Stimulated activated naive CD8-positive, alpha-beta T cell treated with anti-CD3 and anti-CD28 coated beads, Interleukin-15, Interleukin-2, amounts not matched to agents 100 ng/mL and 50 ng/mL, for 24 hours (primary cell): Measurements from ENCODE around the gene NTN1.
"Not testable (repeated sequence)": the region's sequence is repeated elsewhere in the genome, so short reads cannot be mapped to it uniquely, and the experiment has no call there.

Experiments
- H3K27ac Mint-ChIP-seq: one replicate; pipeline ENCODE4 v1.8.0; 2021; ENCODE audit warnings: mild to moderate bottlenecking, mixed read lengths
- H3K27me3 Mint-ChIP-seq: one replicate; pipeline ENCODE4 v1.8.0; 2021; ENCODE audit warnings: mixed read lengths
- H3K36me3 Mint-ChIP-seq: one replicate; pipeline ENCODE4 v1.8.0; 2021; ENCODE audit warnings: low read depth, mixed read lengths
- H3K4me1 Mint-ChIP-seq: one replicate; pipeline ENCODE4 v1.8.0; 2021; ENCODE audit warnings: low read depth, mixed read lengths
- H3K4me3 Mint-ChIP-seq: one replicate; pipeline ENCODE4 v1.8.0; 2021; ENCODE audit warnings: mild to moderate bottlenecking, mixed read lengths
- H3K9me3 Mint-ChIP-seq: one replicate; pipeline ENCODE4 v1.8.0; 2021; ENCODE audit warnings: mixed read lengths

The NTN1 gene

GRCh38 chr17:9256361-9256750 is 235.0 kb downstream of the NTN1 start:
- H3K9me3 Mint-ChIP-seq, result no peaks in the 10 kb centered on the region
- H3K27ac Mint-ChIP-seq, result peak overlapping the region; percentile 57
- peaks cover 4% of the 10 kb centered on the region for H3K36me3 Mint-ChIP-seq
- H3K4me1 Mint-ChIP-seq, result peaks cover 46% of the 10 kb centered on the region
- no peaks in the 10 kb centered on the region for H3K27me3 Mint-ChIP-seq
- no peak overlapping the region for H3K4me3 Mint-ChIP-seq

- H3K4me1 Mint-ChIP-seq, result peaks cover 45% of the 10 kb centered on the region
- H3K9me3 Mint-ChIP-seq, result no peaks in the 10 kb centered on the region
- H3K27ac Mint-ChIP-seq, result peak overlapping the region; percentile 57
- H3K27me3 Mint-ChIP-seq, result no peaks in the 10 kb centered on the region
- peaks cover 4% of the 10 kb centered on the region for H3K36me3 Mint-ChIP-seq
- no peak overlapping the region for H3K4me3 Mint-ChIP-seq
Measured at GRCh38 chr17:9256751-9257629, 235.7 kb downstream of the NTN1 start.

GRCh38 chr17:9257630-9257965 is 236.3 kb downstream of the NTN1 start:
- H3K27ac Mint-ChIP-seq, H3K4me3 Mint-ChIP-seq, H3K36me3 Mint-ChIP-seq, H3K9me3 Mint-ChIP-seq, H3K27me3 Mint-ChIP-seq: not testable (repeated sequence)
- H3K4me1 Mint-ChIP-seq, result peaks cover 41% of the 10 kb centered on the region

GRCh38 chr17:9258115-9259015 is 237.1 kb downstream of the NTN1 start:
- peaks cover 4% of the 10 kb centered on the region for H3K36me3 Mint-ChIP-seq
- H3K27me3 Mint-ChIP-seq, result no peaks in the 10 kb centered on the region
- peak overlapping the region; percentile 4 for H3K27ac Mint-ChIP-seq
- H3K4me1 Mint-ChIP-seq, result peaks cover 34% of the 10 kb centered on the region
- no peak overlapping the region for H3K4me3 Mint-ChIP-seq
- no peaks in the 10 kb centered on the region for H3K9me3 Mint-ChIP-seq

GRCh38 chr17:9259419-9259818 is 238.1 kb downstream of the NTN1 start:
- Mint-ChIP-seq H3K36me3 (peaks cover 14% of the 10 kb centered on the region), H3K9me3 (no peaks in the 10 kb centered on the region), H3K27me3 (no peaks in the 10 kb centered on the region), H3K4me3 (no peak overlapping the region), H3K4me1 (peaks cover 30% of the 10 kb centered on the region), H3K27ac (no peak overlapping the region)

GRCh38 chr17:9261081-9262012 is 240.0 kb downstream of the NTN1 start:
- no peak overlapping the region for H3K4me3 Mint-ChIP-seq
- no peak overlapping the region for H3K27ac Mint-ChIP-seq
- H3K9me3 Mint-ChIP-seq, result no peaks in the 10 kb centered on the region
- H3K36me3 Mint-ChIP-seq, result peaks cover 16% of the 10 kb centered on the region
- H3K27me3 Mint-ChIP-seq, result no peaks in the 10 kb centered on the region
- H3K4me1 Mint-ChIP-seq, result peaks cover 26% of the 10 kb centered on the region

- no peaks in the 10 kb centered on the region for H3K9me3 Mint-ChIP-seq
- H3K4me1 Mint-ChIP-seq, result no peaks in the 10 kb centered on the region
- peaks cover 31% of the 10 kb centered on the region for H3K36me3 Mint-ChIP-seq
- H3K27me3 Mint-ChIP-seq, result no peaks in the 10 kb centered on the region
- H3K27ac Mint-ChIP-seq, result no peak overlapping the region
- no peak overlapping the region for H3K4me3 Mint-ChIP-seq
Measured at GRCh38 chr17:9266031-9266680, 244.8 kb downstream of the NTN1 start.

GRCh38 chr17:9266697-9267117 is 245.4 kb downstream of the NTN1 start:
- Mint-ChIP-seq H3K36me3 (peaks cover 31% of the 10 kb centered on the region), H3K9me3 (no peaks in the 10 kb centered on the region), H3K27me3 (no peaks in the 10 kb centered on the region), H3K4me3 (no peak overlapping the region), H3K27ac (no peak overlapping the region), H3K4me1 (no peaks in the 10 kb centered on the region)

GRCh38 chr17:9268546-9268945 is 247.2 kb downstream of the NTN1 start:
- no peaks in the 10 kb centered on the region for H3K27me3 Mint-ChIP-seq
- peaks cover 14% of the 10 kb centered on the region for H3K4me1 Mint-ChIP-seq
- H3K9me3 Mint-ChIP-seq, result no peaks in the 10 kb centered on the region
- H3K36me3 Mint-ChIP-seq, result peaks cover 34% of the 10 kb centered on the region
- H3K27ac Mint-ChIP-seq, result no peak overlapping the region
- H3K4me3 Mint-ChIP-seq, result no peak overlapping the region

- no peak overlapping the region for H3K4me3 Mint-ChIP-seq
- peaks cover 22% of the 10 kb centered on the region for H3K4me1 Mint-ChIP-seq
- no peak overlapping the region for H3K27ac Mint-ChIP-seq
- no peaks in the 10 kb centered on the region for H3K27me3 Mint-ChIP-seq
- H3K9me3 Mint-ChIP-seq, result no peaks in the 10 kb centered on the region
- peaks cover 25% of the 10 kb centered on the region for H3K36me3 Mint-ChIP-seq
Measured at GRCh38 chr17:9269350-9270035, 248.2 kb downstream of the NTN1 start.

- H3K27ac Mint-ChIP-seq, result no peak overlapping the region
- H3K36me3 Mint-ChIP-seq, result peaks cover 23% of the 10 kb centered on the region
- H3K9me3 Mint-ChIP-seq, result no peaks in the 10 kb centered on the region
- H3K4me1 Mint-ChIP-seq, result peaks cover 31% of the 10 kb centered on the region
- H3K4me3 Mint-ChIP-seq, result no peak overlapping the region
- no peaks in the 10 kb centered on the region for H3K27me3 Mint-ChIP-seq
Measured at GRCh38 chr17:9270921-9271320, 249.6 kb downstream of the NTN1 start.

GRCh38 chr17:9271989-9272388 is 250.7 kb downstream of the NTN1 start:
- Mint-ChIP-seq H3K27ac (peak overlapping the region; percentile 40), H3K27me3 (no peaks in the 10 kb centered on the region), H3K4me3 (no peak overlapping the region), H3K9me3 (no peaks in the 10 kb centered on the region), H3K4me1 (peaks cover 31% of the 10 kb centered on the region), H3K36me3 (peaks cover 21% of the 10 kb centered on the region)

GRCh38 chr17:9272501-9273200 is 251.3 kb downstream of the NTN1 start:
- H3K4me1 Mint-ChIP-seq, result peaks cover 31% of the 10 kb centered on the region
- peak overlapping the region; percentile 98 for H3K27ac Mint-ChIP-seq
- peaks cover 15% of the 10 kb centered on the region for H3K36me3 Mint-ChIP-seq
- H3K27me3 Mint-ChIP-seq, result no peaks in the 10 kb centered on the region
- no peaks in the 10 kb centered on the region for H3K9me3 Mint-ChIP-seq
- peak overlapping the region; percentile 69 for H3K4me3 Mint-ChIP-seq
